HG03066 (cell line): ENCODE measurements around the gene KCNIP4.

Experiments used
- ATAC-seq: cut with Tn5 transposase; IDR thresholded peaks from one replicate; pipeline ENCODE4 v1.9.1; 2021; ENCODE audit warnings: low read depth; ENCODE audit not compliant: unreplicated experiment

Gene KCNIP4

GRCh38 chr4:21769404-21770147 is 179.0 kb downstream of the KCNIP4 start:
- ATAC-seq = no peak

GRCh38 chr4:21768349-21769310 is 179.9 kb downstream of the KCNIP4 start:
- ATAC-seq = peak; percentile 58

GRCh38 chr4:21765810-21766407 is 182.7 kb downstream of the KCNIP4 start:
- no peak for ATAC-seq

- ATAC-seq = no peak
Observed at GRCh38 chr4:21763855-21764254, 184.7 kb downstream of the KCNIP4 start.

GRCh38 chr4:21757248-21757647 is 191.3 kb downstream of the KCNIP4 start:
- no peak for ATAC-seq

GRCh38 chr4:21753084-21753760 is 195.3 kb downstream of the KCNIP4 start:
- ATAC-seq = no peak

- no peak for ATAC-seq
Observed at GRCh38 chr4:21752616-21753015, 196.0 kb downstream of the KCNIP4 start.

- no peak for ATAC-seq
Observed at GRCh38 chr4:21749924-21750323, 198.6 kb downstream of the KCNIP4 start.

- ATAC-seq = no peak
Observed at GRCh38 chr4:21749412-21749811, 199.2 kb downstream of the KCNIP4 start.

- no peak for ATAC-seq
Observed at GRCh38 chr4:21744046-21744445, 204.5 kb downstream of the KCNIP4 start.

GRCh38 chr4:21742326-21742725 is 206.2 kb downstream of the KCNIP4 start:
- ATAC-seq = no peak

GRCh38 chr4:21738821-21739220 is 209.8 kb downstream of the KCNIP4 start:
- ATAC-seq = no peak

- ATAC-seq = no peak
Observed at GRCh38 chr4:21735866-21736265, 212.7 kb downstream of the KCNIP4 start.

GRCh38 chr4:21733894-21734630 is 214.5 kb downstream of the KCNIP4 start:
- no peak for ATAC-seq

GRCh38 chr4:21728304-21728703 is 220.3 kb downstream of the KCNIP4 start:
- ATAC-seq = no peak

- ATAC-seq = no peak
Observed at GRCh38 chr4:21726255-21726815, 222.2 kb downstream of the KCNIP4 start.

GRCh38 chr4:21722157-21722839 is 226.3 kb downstream of the KCNIP4 start:
- no peak for ATAC-seq

- no peak for ATAC-seq
Observed at GRCh38 chr4:21716531-21716930, 232.0 kb downstream of the KCNIP4 start.

GRCh38 chr4:21710179-21710835 is 238.3 kb downstream of the KCNIP4 start:
- no peak for ATAC-seq
